Chondrocyte (in vitro differentiated cells): ENCODE data around the gene IDI1. TPM values are rescaled to one million over a fixed set of nuclear protein-coding genes. Genes with fewer than 3 reads are reported as not detected.

ENCODE experiments used
- DNase-seq: peaks from one replicate; pipeline ENCODE4 v3.0.0; 2021; ENCODE audit warnings: mixed read lengths, low spot score
- H3K27ac Mint-ChIP-seq: one replicate; pipeline ENCODE4 v1.8.0; 2021; ENCODE audit warnings: mild to moderate bottlenecking, moderate library complexity, mixed read lengths; ENCODE audit not compliant: unreplicated experiment
- H3K27me3 Mint-ChIP-seq: 2 replicates; pipeline ENCODE4 v1.8.0; 2021; ENCODE audit warnings: low read depth, mixed read lengths
- H3K36me3 Mint-ChIP-seq: 2 replicates; pipeline ENCODE4 v1.8.0; 2021; ENCODE audit warnings: low read depth, mixed read lengths
- H3K4me1 Mint-ChIP-seq: 2 replicates; pipeline ENCODE4 v1.8.0; 2021; ENCODE audit warnings: low read depth, mild to moderate bottlenecking, mixed read lengths
- H3K4me3 Mint-ChIP-seq: one replicate; pipeline ENCODE4 v1.8.0; 2021; ENCODE audit warnings: mild to moderate bottlenecking, moderate library complexity, mixed read lengths; ENCODE audit not compliant: unreplicated experiment
- H3K9me3 Mint-ChIP-seq: 2 replicates; pipeline ENCODE4 v1.8.0; 2021; ENCODE audit warnings: low read depth, mixed read lengths
- CTCF ChIP-seq: fragments of 200-600 bp; sonication (generic); IDR thresholded peaks from 2 replicates; pipeline ENCODE4 v1.5.0; 2021; ENCODE audit warnings: antibody characterized with exemption, mild to moderate bottlenecking, moderate library complexity
- total RNA-seq: library from RNA; stranded (reverse); gene quantifications from 3 replicates; pipeline ENCODE4 v1.2.1, GENCODE V29; 2021

Gene IDI1
- total RNA-seq, 1 donor from 2014 or later, result 40.6 TPM

- H3K27ac Mint-ChIP-seq, result peak overlapping the region; percentile 99
- peak overlapping the region; percentile 93 for H3K4me3 Mint-ChIP-seq
- TF ChIP-seq CTCF, result no peak
- peaks cover 4% of the 10 kb centered on the region for H3K36me3 Mint-ChIP-seq
- no peak for DNase-seq
- no peaks in the 10 kb centered on the region for H3K9me3 Mint-ChIP-seq
- peaks cover 66% of the 10 kb centered on the region for H3K4me1 Mint-ChIP-seq
- no peaks in the 10 kb centered on the region for H3K27me3 Mint-ChIP-seq
These were observed 579 bp downstream of the IDI1 start for GRCh38 chr10:1048349-1048731.

GRCh38 chr10:1047937-1048336 lies 982 bp downstream of the IDI1 start:
- no peaks in the 10 kb centered on the region for H3K27me3 Mint-ChIP-seq
- H3K4me1 Mint-ChIP-seq, result peaks cover 63% of the 10 kb centered on the region
- peak overlapping the region; percentile 99 for H3K27ac Mint-ChIP-seq
- DNase-seq, result no peak
- no peaks in the 10 kb centered on the region for H3K9me3 Mint-ChIP-seq
- no peak for TF ChIP-seq CTCF
- H3K4me3 Mint-ChIP-seq, result peak overlapping the region; percentile 93
- H3K36me3 Mint-ChIP-seq, result peaks cover 8% of the 10 kb centered on the region

- H3K9me3 Mint-ChIP-seq, result no peaks in the 10 kb centered on the region
- DNase-seq, result no peak
- H3K4me1 Mint-ChIP-seq, result peaks cover 45% of the 10 kb centered on the region
- no peaks in the 10 kb centered on the region for H3K27me3 Mint-ChIP-seq
- H3K27ac Mint-ChIP-seq, result peak overlapping the region; percentile 69
- H3K36me3 Mint-ChIP-seq, result peaks cover 10% of the 10 kb centered on the region
- H3K4me3 Mint-ChIP-seq, result peak overlapping the region; percentile 17
- TF ChIP-seq CTCF, result no peak
These were observed 3.5 kb downstream of the IDI1 start for GRCh38 chr10:1045415-1045814.

GRCh38 chr10:1044964-1045363 lies 4.0 kb downstream of the IDI1 start:
- Mint-ChIP-seq H3K4me1 (peaks cover 46% of the 10 kb centered on the region), H3K4me3 (peak overlapping the region; percentile 17), H3K27ac (peak overlapping the region; percentile 69), H3K27me3 (no peaks in the 10 kb centered on the region), H3K9me3 (no peaks in the 10 kb centered on the region), H3K36me3 (peaks cover 14% of the 10 kb centered on the region)
- no peak for TF ChIP-seq CTCF
- DNase-seq, result no peak

GRCh38 chr10:1044146-1044545 lies 4.8 kb downstream of the IDI1 start:
- TF ChIP-seq CTCF, result no peak
- no peak for DNase-seq
- Mint-ChIP-seq H3K4me3 (no peak overlapping the region), H3K36me3 (peaks cover 14% of the 10 kb centered on the region), H3K9me3 (no peaks in the 10 kb centered on the region), H3K4me1 (peaks cover 46% of the 10 kb centered on the region), H3K27me3 (no peaks in the 10 kb centered on the region), H3K27ac (peak overlapping the region; percentile 85)
